Measurements from ENCODE around the gene MAPKAP1. TPM values are rescaled to one million over a fixed set of nuclear protein-coding genes. Genes with fewer than 3 reads are reported as not detected.
A peak's percentile ranks its signal among the peaks of the same experiment; 100 is the strongest.

MAPKAP1 gene
- total and polyA plus RNA-seq, 2 of the 13 experiments (the other 11 are each of a cell fraction or from before 2014, with no cell fraction given), result 45.0 to 64.3 TPM

DNA sequence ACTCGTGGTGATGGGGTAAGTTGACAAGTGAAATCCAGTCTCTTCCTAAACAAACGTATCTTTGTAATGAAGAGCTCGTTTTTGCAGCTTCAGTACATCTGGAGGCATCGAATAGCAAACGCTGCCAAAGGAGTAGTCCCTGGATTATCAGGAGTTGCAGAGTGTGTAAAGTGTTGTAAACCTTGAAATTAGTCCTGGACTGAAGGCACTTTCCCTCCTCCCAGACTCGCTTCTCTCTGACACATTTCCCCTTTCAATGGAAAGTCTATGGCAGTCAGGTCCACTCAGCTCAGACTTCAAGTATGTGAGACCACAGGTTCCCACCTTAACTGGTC, 38.6 kb upstream of the MAPKAP1 start:
- ChIA-PET CTCF (ENCODE audit: low intra/inter-chr PET ratio, low total read pairs) (no interaction called here), POLR2A (interaction anchor here (2.1 kb wide), 1 partner anchor 39 kb away, joined by 10 read pairs; the partner anchor contains the start of gene MAPKAP1)
- Histone ChIP-seq H3K27me3 (ENCODE audit: control insufficient read depth in 1 of 2, insufficient read depth in 2 of 2, low read length in 2 of 2) (0 out of 5 replicates have a peak, but pooled peaks cover 0 to 3% of the 10 kb centered on the region in 2 experiments), H3K4me1 (ENCODE audit: insufficient read depth, low read length) (peaks cover 38% of the 10 kb centered on the region), H3K9ac (ENCODE audit: insufficient read depth, low read depth, low read length) (peak overlapping the region; percentile 6; the same call in 1 of the 2 replicates), H3K9me3 (ENCODE audit: low read length) (no peaks in the 10 kb centered on the region), H3K4me2 (ENCODE audit: low read depth, low read length) (peak overlapping the region; percentile 86), H2AFZ (ENCODE audit: low read length) (no peak overlapping the region), H4K20me1 (ENCODE audit: insufficient read depth, low read length) (no peaks in the 10 kb centered on the region), H3K36me3 (replicated peaks in 1 of 2; ENCODE audit: control insufficient read depth in 1 of 2, insufficient read depth in 2 of 2, low read length in 2 of 2) (no peaks in the 10 kb centered on the region), H3K79me2 (ENCODE audit: insufficient read depth, low read length) (no peaks in the 10 kb centered on the region), H3K27ac (ENCODE audit: extremely low read length, insufficient read depth, low read length) (no peak overlapping the region), H3K4me3 (replicated peaks in 1 of 3; ENCODE audit: insufficient read depth in 1 of 3, low read depth in 2 of 3, low read length in 3 of 3) (peak overlapping the region in 2 of 3 experiments; percentile 21 to 85; a peak in 2 of 6 replicates)
- DNase-seq (ENCODE audit: low spot score), result no peak
- intact Hi-C loops (cut with micrococcal nuclease; ENCODE audit: unreplicated experiment), result loop anchor here (5.0 kb wide), 2 partner anchors 38 to 142 kb away; partner anchors contain the start of gene MAPKAP1
- 56% methylated on average over 6 of the region's 6 CpGs for WGBS (ENCODE audit: low lambda C conversion rate)
- no peak for ATAC-seq
- FAIRE-seq, result no peak
- TF ChIP-seq ZNF333 (CRISPR knock-in tag; IDR thresholded peaks at IDR 0.05; ENCODE audit: borderline replicate concordance) (no peak), SOX5 (CRISPR knock-in tag; IDR thresholded peaks at IDR 0.05; ENCODE audit: borderline replicate concordance) (no peak), ZNF674 (CRISPR knock-in tag; IDR thresholded peaks at IDR 0.05; ENCODE audit: low read depth) (peak; percentile 61; the same call in 1 of the 2 replicates), RBAK (CRISPR knock-in tag; IDR thresholded peaks at IDR 0.05) (peak; percentile 78; the same call in 1 of the 2 replicates), PLRG1 (conservative IDR thresholded peaks at IDR 0.05) (no peak), SMARCE1 (IDR thresholded peaks at IDR 0.05; ENCODE audit: borderline replicate concordance) (no peak), CHD4 (IDR thresholded peaks at IDR 0.05; ENCODE audit: borderline replicate concordance, low read length) (no peak), CREB1 (IDR thresholded peaks at IDR 0.05) (no peak), CREB1 (CRISPR knock-in tag; IDR thresholded peaks at IDR 0.05) (0 out of 2 replicates have a peak, but pooled peaks have one; percentile 10), NCOA1 (CRISPR knock-in tag; IDR thresholded peaks at IDR 0.05) (0 out of 2 replicates have a peak, but pooled peaks have one; percentile 22), CAMTA2 (CRISPR knock-in tag; IDR thresholded peaks at IDR 0.05; ENCODE audit: borderline replicate concordance) (0 out of 2 replicates have a peak, but pooled peaks have one; percentile 5), ELF4 (CRISPR knock-in tag; IDR thresholded peaks at IDR 0.05; ENCODE audit: borderline replicate concordance) (peak; percentile 19; the same call in 1 of the 2 replicates)
- TF ChIP-seq, protein P1, sequence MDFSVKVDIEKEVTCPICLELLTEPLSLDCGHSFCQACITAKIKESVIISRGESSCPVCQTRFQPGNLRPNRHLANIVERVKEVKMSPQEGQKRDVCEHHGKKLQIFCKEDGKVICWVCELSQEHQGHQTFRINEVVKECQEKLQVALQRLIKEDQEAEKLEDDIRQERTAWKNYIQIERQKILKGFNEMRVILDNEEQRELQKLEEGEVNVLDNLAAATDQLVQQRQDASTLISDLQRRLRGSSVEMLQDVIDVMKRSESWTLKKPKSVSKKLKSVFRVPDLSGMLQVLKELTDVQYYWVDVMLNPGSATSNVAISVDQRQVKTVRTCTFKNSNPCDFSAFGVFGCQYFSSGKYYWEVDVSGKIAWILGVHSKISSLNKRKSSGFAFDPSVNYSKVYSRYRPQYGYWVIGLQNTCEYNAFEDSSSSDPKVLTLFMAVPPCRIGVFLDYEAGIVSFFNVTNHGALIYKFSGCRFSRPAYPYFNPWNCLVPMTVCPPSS (IDR thresholded peaks at IDR 0.05), result no peak
- in situ Hi-C loops (cut with HindIII; ENCODE audit: extremely low pct_ligation_motif_present, low pct_unique_long_range_greater_than_20kb), result no loop called here
- no TSS peak for BruUV-seq (replicated peaks)

Measured in HepG2 (cell line).